H9 (cell line): ENCODE measurements around the gene PRKCA. TPM values are rescaled to one million over a fixed set of nuclear protein-coding genes. Genes with fewer than 3 reads are reported as not detected.

Experiments used
- DNase-seq: peaks from one replicate; pipeline ENCODE4 v3.0.0-alpha.2; 2017
- H2AFZ ChIP-seq: one replicate; pipeline ENCODE4 v1.6.1; 2013; ENCODE audit warnings: mild to moderate bottlenecking, low read length, control low read depth, moderate library complexity
- H2AK5ac ChIP-seq: 2 replicates; pipeline ENCODE4 v1.6.1; 2013; ENCODE audit warnings: low read length, control low read depth, mixed read lengths; ENCODE audit not compliant: insufficient read length
- H2BK120ac ChIP-seq: one replicate; pipeline ENCODE4 v1.6.1; 2013; ENCODE audit warnings: low read depth, mild to moderate bottlenecking, low read length, control low read depth, inconsistent platforms; ENCODE audit not compliant: poor library complexity, severe bottlenecking
- H2BK12ac ChIP-seq: 2 replicates; pipeline ENCODE4 v1.6.1; 2013; ENCODE audit warnings: low read length, control low read depth, mixed read lengths, low read depth; ENCODE audit not compliant: insufficient read length
- H2BK15ac ChIP-seq: 2 replicates; pipeline ENCODE4 v1.6.1; 2013; ENCODE audit warnings: low read depth, low read length, control low read depth
- H2BK20ac ChIP-seq: one replicate; pipeline ENCODE4 v1.6.1; 2013; ENCODE audit warnings: low read depth, mild to moderate bottlenecking, low read length, control low read depth, inconsistent platforms; ENCODE audit not compliant: poor library complexity, severe bottlenecking
- H2BK5ac ChIP-seq: 2 replicates; pipeline ENCODE4 v1.6.1; 2013; ENCODE audit warnings: low read length, control low read depth, mixed read lengths; ENCODE audit not compliant: insufficient read length
- H3K14ac ChIP-seq: 2 replicates; pipeline ENCODE4 v1.6.1; 2013; ENCODE audit warnings: low read length, control low read depth; ENCODE audit not compliant: insufficient read depth
- H3K18ac ChIP-seq: 2 replicates; pipeline ENCODE4 v1.6.1; 2013; ENCODE audit warnings: low read depth, mild to moderate bottlenecking, mixed read lengths, low read length, control low read depth; ENCODE audit not compliant: insufficient read length
- H3K23ac ChIP-seq: 2 replicates; pipeline ENCODE4 v1.6.1; 2013; ENCODE audit warnings: low read length, control low read depth, mixed read lengths, low read depth; ENCODE audit not compliant: insufficient read length
- H3K23me2 ChIP-seq: 2 replicates; pipeline ENCODE4 v1.6.1; 2013; ENCODE audit warnings: low read depth, mild to moderate bottlenecking, mixed read lengths, low read length, control low read depth; ENCODE audit not compliant: insufficient read length, poor library complexity, severe bottlenecking
- H3K27ac ChIP-seq: 2 replicates; pipeline ENCODE4 v1.5.1; 2013; ENCODE audit warnings: low read length, control low read depth, mixed read lengths, low read depth; ENCODE audit not compliant: insufficient read length
- H3K27me3 ChIP-seq: 2 replicates; pipeline ENCODE4 v1.6.1; 2013; ENCODE audit warnings: low read length, control low read depth, inconsistent platforms; ENCODE audit not compliant: insufficient read depth
- H3K4ac ChIP-seq: 2 replicates; pipeline ENCODE4 v1.6.1; 2013; ENCODE audit warnings: low read depth, mild to moderate bottlenecking, control low read depth, inconsistent platforms, low read length, moderate library complexity
- H3K4me1 ChIP-seq: 2 replicates; pipeline ENCODE4 v1.6.1; 2013; ENCODE audit warnings: low read length, control low read depth, inconsistent platforms; ENCODE audit not compliant: insufficient read depth
- H3K4me2 ChIP-seq: 2 replicates; pipeline ENCODE4 v1.6.1; 2013; ENCODE audit warnings: low read length, control low read depth, mixed read lengths; ENCODE audit not compliant: insufficient read length, insufficient read depth
- H3K56ac ChIP-seq: 2 replicates; pipeline ENCODE4 v1.6.1; 2013; ENCODE audit warnings: low read depth, mild to moderate bottlenecking, mixed read lengths, low read length, control low read depth; ENCODE audit not compliant: insufficient read length
- H3K79me1 ChIP-seq: 2 replicates; pipeline ENCODE4 v1.6.1; 2013; ENCODE audit warnings: low read depth, mild to moderate bottlenecking, moderate library complexity, low read length, control low read depth, inconsistent platforms; ENCODE audit not compliant: insufficient read depth, poor library complexity, severe bottlenecking
- H3K79me2 ChIP-seq: 2 replicates; pipeline ENCODE4 v1.6.1; 2013; ENCODE audit warnings: low read length, control low read depth, inconsistent platforms; ENCODE audit not compliant: insufficient read depth
- H3K9ac ChIP-seq: 2 replicates; pipeline ENCODE4 v1.6.1; 2013; ENCODE audit warnings: low read length, control low read depth, mixed read lengths; ENCODE audit not compliant: insufficient read length; ENCODE audit errors: extremely low read depth
- H3K9me3 ChIP-seq: one replicate; pipeline ENCODE4 v1.6.1; 2013; ENCODE audit warnings: low read depth, low read length, inconsistent platforms; ENCODE audit not compliant: control insufficient read depth
- H3T11ph ChIP-seq: one replicate; pipeline ENCODE4 v1.6.1; 2013; ENCODE audit warnings: mild to moderate bottlenecking, low read length, control low read depth, inconsistent platforms
- H4K20me1 ChIP-seq: one replicate; pipeline ENCODE4 v1.6.1; 2013; ENCODE audit not compliant: control insufficient read depth, insufficient read length, insufficient read depth
- H4K5ac ChIP-seq: 2 replicates; pipeline ENCODE4 v1.6.1; 2013; ENCODE audit warnings: low read depth, mild to moderate bottlenecking, mixed read lengths, low read length, control low read depth; ENCODE audit not compliant: insufficient read length
- H4K8ac ChIP-seq: replicated peaks from 2 replicates; pipeline ENCODE4 v1.6.1; 2013; ENCODE audit warnings: low read length, control low read depth, mixed read lengths, low read depth; ENCODE audit not compliant: insufficient read length
- H4K91ac ChIP-seq: 2 replicates; pipeline ENCODE4 v1.6.1; 2013; ENCODE audit warnings: low read depth, mild to moderate bottlenecking, moderate library complexity, mixed read lengths, low read length, control low read depth; ENCODE audit not compliant: insufficient read length
- H3K27ac Mint-ChIP-seq, 3 experiments: 2 replicates in 2 of 3; 3 replicates in 1 of 3; pipeline ENCODE4 v1.8.0; 2020 to 2021; ENCODE audit warnings: mixed read lengths in 3 of 3, mild to moderate bottlenecking in 1 of 3, moderate library complexity in 1 of 3
- H3K27me3 Mint-ChIP-seq: 2 replicates; pipeline ENCODE4 v1.8.0; 2021; ENCODE audit warnings: low read depth, mild to moderate bottlenecking, moderate library complexity, mixed read lengths
- H3K36me3 Mint-ChIP-seq, 3 experiments: 2 replicates in 2 of 3; 3 replicates in 1 of 3; pipeline ENCODE4 v1.8.0; 2020 to 2021; ENCODE audit warnings: low read depth in 3 of 3, mixed read lengths in 3 of 3; ENCODE audit not compliant: insufficient read depth in 1 of 3
- H3K4me1 Mint-ChIP-seq, 2 experiments: 2 replicates each; pipeline ENCODE4 v1.8.0; 2020; ENCODE audit warnings: mixed read lengths in 2 of 2
- H3K4me3 Mint-ChIP-seq, 2 experiments: 2 replicates in 1 of 2; 3 replicates in 1 of 2; pipeline ENCODE4 v1.8.0; 2020 to 2021; ENCODE audit warnings: mild to moderate bottlenecking in 2 of 2, mixed read lengths in 2 of 2, moderate library complexity in 1 of 2
- H3K9me3 Mint-ChIP-seq, 2 experiments: 2 replicates in 1 of 2; 3 replicates in 1 of 2; pipeline ENCODE4 v1.8.0; 2020; ENCODE audit warnings: mild to moderate bottlenecking in 2 of 2, mixed read lengths in 2 of 2, moderate library complexity in 1 of 2
- CTCF ChIP-seq: fragments of 200-600 bp; sonication (generic); conservative IDR thresholded peaks from 3 replicates; pipeline ENCODE4 v1.8.0; 2021; ENCODE audit warnings: antibody characterized with exemption, mild to moderate bottlenecking
- WGBS: extraction: QIAGEN DNeasy Blood & Tissue Kit; methylation state at CpG from one replicate; pipeline ENCODE4 v1.1.7; 2013; ENCODE audit warnings: missing lambda C conversion rate, low lambda C conversion rate, mixed read lengths; ENCODE audit not compliant: insufficient read length; ENCODE audit errors: extremely low coverage; 5-methylcytosine and 5-hydroxymethylcytosine counted together
- total RNA-seq: library from RNA; stranded (reverse); gene quantifications from 2 replicates; pipeline ENCODE4 v1.2.1, GENCODE V29; 2021

PRKCA gene
- total RNA-seq, 1 experiment from 2014 or later: 10.5 TPM

GRCh38 chr17:66767154-66767933, 464.9 kb downstream of the PRKCA start:
- Histone ChIP-seq H4K5ac (no peak overlapping the region), H3K23me2 (no peaks in the 10 kb centered on the region), H3T11ph (no peak overlapping the region), H3K79me1 (no peaks in the 10 kb centered on the region), H2AK5ac (no peak overlapping the region), H3K14ac (no peak overlapping the region), H3K4me2 (no peak overlapping the region), H3K9me3 (no peaks in the 10 kb centered on the region), H3K9ac (no peak overlapping the region), H4K8ac (no peak overlapping the region), H3K4me1 (peaks cover 14% of the 10 kb centered on the region; the same call in 1 of the 2 replicates), H2BK120ac (no peak overlapping the region), H3K56ac (no peak overlapping the region), H2AFZ (no peak overlapping the region), H3K79me2 (no peaks in the 10 kb centered on the region), H3K27me3 (no peaks in the 10 kb centered on the region), H4K91ac (no peak overlapping the region), H2BK15ac (no peak overlapping the region), H3K27ac (no peak overlapping the region), H3K18ac (no peak overlapping the region), H2BK5ac (no peak overlapping the region), H3K4ac (no peak overlapping the region), H2BK20ac (no peak overlapping the region), H3K23ac (no peak overlapping the region), H2BK12ac (no peak overlapping the region), H4K20me1 (no peaks in the 10 kb centered on the region)
- Mint-ChIP-seq H3K27ac (no peak overlapping the region), H3K4me1 (peaks cover 17% of the 10 kb centered on the region in 2 experiments), H3K27me3 (no peaks in the 10 kb centered on the region), H3K4me3 (no peak overlapping the region), H3K36me3 (no peaks in the 10 kb centered on the region), H3K9me3 (no peaks in the 10 kb centered on the region)
- no peak for TF ChIP-seq CTCF
- no peak for DNase-seq
- no CpG with 5 or more reads among the region's 3 CpGs for WGBS
